NCI-H1694 treated with DMSO at 0.1 percent for 48 hours (cell line): Measurements from ENCODE around the gene DGCR8.

Experiments
- DNase-seq: peaks from one replicate; lab custom pipeline; 2025; lab: John Stamatoyannopoulos, UW

DGCR8 gene

DNA sequence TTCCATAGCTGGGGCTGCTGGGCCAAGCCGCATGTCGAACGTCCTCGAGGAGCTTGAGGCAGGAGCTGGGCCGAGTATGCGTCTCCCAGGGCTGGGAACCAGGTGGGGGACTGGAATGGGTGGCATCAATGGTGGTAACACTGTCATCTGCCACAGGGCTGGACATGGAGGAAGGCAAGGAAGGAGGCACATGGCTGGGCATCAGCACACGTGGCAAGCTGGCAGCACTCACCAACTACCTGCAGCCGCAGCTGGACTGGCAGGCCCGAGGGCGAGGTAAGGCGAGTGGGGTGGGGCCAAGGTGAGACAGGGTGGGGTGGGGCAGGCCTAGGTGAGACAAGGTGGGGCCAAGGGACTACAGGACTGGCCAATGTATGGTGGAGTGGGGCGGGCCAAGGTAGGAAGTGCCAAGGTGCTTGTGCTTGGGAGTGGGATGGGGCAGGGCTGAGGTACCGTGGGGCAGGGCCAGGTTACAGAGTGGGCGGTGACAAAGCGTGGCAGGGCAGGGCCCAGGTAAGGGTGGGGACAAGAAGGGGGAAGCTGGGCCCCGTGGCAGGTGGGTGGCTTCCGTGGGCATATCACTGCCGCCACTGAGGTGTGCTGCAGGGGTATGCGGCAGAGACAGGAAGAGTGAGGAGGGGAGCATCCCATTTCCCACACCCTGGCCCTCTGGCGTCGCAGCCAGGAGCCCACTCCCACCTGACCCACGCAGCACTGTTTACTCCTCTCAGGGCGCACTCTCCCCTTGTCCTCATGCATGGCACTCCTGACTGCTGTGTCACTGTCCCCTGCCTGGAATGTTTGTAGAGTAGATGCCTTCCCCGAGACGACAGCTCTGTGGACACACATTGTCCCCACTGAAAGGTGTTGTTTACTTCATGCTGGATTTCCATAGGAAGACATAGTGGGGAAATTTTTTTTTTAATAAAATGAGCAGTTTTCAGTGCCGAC, 27.5 kb upstream of the DGCR8 start:
- no peak for DNase-seq

GRCh38 chr22:20053407-20054033, 26.5 kb upstream of the DGCR8 start:
- no peak for DNase-seq

DNA sequence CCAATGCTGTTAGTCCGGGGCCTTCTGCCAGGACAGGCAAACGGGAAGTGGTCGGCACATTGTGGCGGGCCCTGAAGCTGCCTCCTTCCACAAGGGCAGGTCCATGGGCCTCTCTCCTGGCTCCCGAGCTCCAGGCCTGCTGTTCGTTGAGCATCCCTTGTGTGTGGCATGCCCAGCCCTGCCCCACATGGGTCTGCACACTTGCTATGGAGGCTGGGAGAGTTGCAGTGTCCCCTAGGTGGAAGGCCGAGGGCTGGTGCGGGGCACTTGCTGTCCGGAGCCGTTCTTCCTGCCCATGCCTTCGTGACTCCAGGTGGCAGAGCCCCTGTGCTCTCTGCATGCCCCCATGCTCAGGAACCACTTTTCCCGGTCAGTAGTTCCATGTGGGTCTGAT, 26.0 kb upstream of the DGCR8 start:
- no peak for DNase-seq

DNA sequence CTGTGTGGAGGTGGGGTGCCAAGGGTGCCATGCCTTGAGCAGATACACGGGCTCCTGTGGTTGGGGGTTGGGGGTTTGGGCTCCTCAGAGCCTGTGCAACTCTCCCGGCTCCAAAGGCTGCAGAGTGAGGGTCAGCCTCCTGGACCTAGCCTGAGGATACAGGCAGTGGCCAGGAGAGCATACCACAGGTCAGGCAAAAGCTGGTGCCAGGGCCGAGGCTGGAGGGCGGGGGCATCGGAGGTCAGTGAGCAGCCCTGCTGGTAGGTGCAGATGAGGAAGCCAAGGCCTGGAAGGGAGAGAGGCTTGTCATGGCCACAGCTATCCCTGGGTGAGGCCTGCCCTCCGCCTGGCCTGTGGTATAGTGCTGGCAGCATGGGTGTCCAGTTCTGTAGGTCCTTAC, 25.6 kb upstream of the DGCR8 start:
- DNase-seq, result no peak

DNA sequence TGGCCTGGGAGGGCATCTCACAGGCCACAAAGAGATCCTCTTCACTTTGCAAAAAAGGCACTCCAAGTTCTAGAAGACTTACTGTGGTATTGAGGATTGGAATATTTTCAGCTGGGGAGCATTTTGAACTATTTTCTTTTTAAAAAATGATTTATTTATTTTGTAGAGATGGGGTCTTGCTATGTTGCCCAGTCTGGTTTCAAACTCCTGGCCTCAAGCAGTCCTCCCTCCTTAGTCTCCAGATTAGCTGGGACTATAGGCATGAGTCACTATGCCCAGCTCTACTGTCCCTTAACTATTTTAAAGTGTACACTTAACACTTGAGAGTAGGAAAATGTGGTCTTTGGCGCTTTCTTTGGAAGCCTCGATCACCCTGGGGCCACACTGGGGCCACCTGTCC, 24.9 kb upstream of the DGCR8 start:
- no peak for DNase-seq

DNA sequence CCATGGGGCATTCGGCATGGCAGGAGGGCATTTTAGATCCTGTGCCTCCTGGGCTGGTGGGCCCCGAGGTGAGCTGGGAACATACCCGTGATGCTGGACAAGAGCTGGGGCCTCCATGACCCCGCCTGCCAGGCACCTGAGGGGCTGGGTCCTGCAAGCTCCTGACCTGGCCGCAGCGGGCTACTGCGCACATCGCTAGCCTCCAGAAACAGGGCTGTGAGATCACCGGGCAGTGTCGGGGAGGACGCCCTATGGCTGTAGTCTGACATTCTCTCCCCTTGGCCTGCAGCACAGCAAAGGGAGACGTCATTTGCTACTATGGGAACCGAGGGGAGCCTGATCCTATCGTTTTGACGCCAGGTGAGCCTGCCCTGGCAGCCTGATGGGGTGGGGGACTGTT, 24.4 kb upstream of the DGCR8 start:
- DNase-seq, result no peak

GRCh38 chr22:20056161-20056560, 23.9 kb upstream of the DGCR8 start:
- DNase-seq, result no peak

DNA sequence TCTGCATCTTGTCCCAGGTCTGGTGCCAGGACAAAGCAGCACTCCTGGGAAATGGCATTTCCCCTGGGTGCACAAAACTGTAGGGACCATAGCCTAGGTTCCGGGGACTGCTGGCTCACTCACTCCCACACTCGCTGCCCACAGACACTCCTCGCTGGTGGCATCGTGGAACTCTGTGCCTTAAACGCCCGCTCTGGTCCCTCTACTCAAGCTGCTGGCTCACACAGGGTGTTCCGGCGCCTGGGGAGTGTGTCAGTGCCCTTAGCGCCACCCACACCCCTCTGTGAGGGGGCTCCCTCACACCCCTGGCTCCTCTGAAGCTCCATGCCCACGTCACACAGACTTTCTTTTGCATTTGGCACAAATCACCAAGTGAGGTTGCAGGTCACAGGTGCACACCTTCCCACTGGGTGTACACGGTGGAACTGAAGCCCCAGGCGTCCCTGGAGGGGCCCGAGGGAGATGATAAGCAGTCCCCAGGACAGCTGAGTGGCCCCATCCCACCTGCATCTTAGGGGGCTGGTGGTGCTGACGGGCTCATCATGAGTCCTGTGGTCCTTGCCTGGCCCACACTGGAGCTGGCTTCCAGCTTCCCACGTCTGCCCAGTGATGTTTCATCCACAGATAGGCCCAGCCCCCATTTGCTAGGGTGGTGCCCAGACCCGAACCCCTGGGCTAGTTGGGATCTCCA, 23.2 kb upstream of the DGCR8 start:
- no peak for DNase-seq

DNA sequence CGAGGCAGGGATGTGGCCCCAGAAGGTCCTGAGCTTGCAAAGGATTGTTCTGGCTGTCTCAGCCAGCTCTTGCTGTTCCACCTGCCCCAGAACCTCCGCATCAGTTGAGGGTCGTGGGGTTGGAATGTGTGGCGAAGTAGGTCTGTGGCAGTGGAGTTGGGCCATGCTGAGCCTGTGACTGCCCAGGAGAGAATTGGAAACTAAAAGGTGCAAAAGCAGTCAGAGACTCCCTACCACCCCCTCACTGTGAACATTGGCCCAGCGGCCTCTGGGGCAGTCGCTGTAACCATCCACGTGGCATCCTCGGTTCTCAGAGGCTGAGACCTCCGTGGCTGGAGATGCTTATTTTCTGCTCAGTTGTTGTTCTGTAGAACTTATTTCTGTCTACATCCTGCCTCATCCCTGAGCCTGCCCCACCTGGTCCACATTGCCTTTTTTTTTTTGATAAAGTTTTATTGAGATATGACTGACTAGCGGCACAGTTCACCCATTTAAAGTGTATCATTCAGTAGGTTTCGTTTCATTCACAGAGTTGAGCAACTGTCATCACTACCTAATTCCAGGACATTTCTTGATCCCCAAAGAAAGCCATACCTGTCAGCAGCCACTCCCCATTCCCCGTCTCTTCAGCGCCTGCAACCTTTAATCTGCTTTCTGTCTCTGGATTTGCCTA, 22.3 kb upstream of the DGCR8 start:
- no peak for DNase-seq

- DNase-seq, result no peak
Measured at GRCh38 chr22:20058989-20059770, 20.9 kb upstream of the DGCR8 start.

DNA sequence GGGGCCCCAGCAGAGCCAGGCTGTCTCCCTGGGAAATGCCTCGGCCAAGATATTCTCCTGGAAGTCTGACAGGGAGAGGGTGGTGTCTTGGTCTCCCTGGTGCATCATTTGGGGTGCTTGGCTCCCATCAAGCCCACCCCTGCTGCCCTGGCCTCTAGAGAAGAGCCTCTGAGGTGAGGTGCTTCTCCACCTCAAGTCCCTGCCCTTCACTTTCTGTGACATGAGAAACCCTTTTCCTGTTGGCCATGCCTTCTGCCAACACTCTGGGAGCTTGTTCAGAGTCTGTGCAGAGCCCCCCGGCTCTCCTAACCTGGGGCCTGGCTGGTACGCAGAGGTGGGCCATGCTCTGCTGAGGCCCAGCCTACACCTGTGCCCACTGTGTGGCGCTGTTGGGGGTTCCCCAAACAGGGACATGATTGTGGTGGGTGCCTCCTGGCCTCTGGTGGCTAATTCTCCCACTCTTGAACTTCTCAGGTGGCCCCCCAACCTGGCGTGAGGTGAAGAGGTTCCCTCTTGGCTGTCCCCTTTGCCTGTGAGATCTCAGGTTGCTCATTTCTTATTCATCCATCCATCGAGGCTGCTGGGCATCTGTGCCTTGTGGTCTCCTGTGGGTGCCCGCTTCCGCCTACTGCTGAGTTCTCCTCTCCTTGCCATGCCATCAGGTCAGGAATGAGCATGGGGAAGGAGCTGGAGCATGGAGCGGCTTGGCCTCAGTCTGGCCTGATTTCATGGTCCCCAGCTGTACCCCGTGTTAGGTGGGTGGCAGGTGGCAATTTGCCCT, 19.2 kb upstream of the DGCR8 start:
- no peak for DNase-seq

DNA sequence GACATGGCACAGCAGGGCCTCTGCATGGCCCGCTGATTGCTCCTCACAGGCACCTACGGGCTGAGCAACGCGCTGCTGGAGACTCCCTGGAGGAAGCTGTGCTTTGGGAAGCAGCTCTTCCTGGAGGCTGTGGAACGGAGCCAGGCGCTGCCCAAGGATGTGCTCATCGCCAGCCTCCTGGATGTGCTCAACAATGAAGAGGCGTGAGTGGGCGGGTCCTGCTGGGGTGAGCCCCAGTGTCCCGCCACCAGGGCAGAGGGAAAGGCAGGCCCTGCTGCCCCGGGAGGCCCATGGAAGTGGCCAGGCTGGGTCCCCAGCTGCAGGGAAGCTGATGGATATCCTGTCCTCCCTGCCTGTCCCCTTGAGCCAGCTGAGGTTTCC, 18.6 kb upstream of the DGCR8 start:
- DNase-seq, result no peak

DNA sequence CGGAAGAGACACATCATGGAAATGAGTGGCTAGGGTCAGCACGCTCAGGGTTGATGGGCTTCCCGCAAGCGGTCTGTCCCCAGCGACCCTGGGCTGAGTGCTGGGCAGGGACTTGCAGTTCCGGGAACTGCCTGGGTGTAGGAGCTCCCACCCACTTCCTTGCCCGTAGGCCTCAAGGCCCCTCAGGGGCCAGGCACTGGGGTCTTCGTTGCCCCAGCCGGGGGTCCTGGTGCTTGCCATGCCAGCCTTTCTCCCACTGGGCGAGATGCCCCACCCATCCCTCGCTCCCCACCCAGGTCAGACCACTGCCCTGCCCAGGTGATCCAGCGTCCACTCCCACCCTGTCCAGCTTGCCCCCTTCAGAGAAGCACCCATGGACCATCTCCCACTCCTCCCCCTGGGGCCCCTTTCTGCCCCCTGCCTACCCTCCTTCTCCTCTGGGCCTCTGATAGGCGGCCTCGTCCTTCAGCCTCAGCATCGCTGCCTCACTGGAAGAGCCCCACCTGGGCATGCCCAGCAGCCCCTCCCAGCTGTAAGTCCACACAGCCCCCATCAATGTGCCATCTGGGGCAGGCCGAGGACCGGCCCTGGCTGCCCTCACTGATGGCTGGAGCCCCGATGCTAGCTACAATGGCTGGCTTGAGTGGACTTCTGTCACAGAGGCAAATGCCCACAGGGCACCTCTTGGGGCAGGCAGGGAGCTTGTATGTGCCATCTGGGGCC, 17.8 kb upstream of the DGCR8 start:
- no peak for DNase-seq

- no peak for DNase-seq
Measured at GRCh38 chr22:20062766-20063083, 17.3 kb upstream of the DGCR8 start.

DNA sequence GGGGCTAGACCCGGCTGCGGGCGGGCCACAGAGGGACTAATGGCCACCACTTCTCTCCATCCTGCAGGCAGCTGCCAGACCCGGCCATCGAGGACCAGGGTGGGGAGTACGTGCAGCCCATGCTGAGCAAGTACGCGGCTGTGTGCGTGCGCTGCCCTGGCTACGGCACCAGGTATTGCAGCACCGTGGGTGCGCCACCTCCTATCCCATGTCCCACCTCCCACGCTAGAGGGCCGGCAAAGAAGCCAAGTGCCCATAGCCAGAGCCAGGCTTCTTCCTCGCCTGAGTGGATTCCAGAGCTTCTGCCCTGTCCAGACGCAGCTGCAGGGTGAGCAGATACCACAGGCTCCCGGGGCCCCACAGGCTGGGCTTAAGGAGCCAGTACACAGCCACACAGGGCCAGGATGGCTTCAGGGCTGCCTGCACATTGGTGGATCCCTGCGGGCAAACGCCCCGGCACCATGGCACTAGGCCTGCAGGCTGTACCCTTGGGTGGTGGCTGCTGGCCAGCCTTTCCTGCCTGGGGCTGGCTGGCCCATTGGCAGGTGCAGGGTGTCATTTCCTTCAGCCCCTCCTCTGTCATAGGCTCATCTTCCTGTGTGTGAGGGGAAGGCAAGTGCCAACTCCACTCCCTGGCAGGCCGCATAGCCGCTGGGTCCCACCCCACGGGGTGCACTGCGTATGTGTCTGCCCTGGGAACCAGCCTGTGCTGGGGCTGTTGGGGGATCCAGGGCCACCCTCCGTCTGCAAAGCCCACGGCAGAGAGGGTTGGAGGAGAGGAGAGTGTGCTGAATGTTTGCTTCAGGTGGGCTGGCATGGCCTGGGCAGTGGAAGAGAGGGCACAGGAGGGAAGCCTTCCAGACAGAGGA, 16.5 kb upstream of the DGCR8 start:
- no peak for DNase-seq

GRCh38 chr22:20064140-20064480, 15.9 kb upstream of the DGCR8 start:
- no peak for DNase-seq

DNA sequence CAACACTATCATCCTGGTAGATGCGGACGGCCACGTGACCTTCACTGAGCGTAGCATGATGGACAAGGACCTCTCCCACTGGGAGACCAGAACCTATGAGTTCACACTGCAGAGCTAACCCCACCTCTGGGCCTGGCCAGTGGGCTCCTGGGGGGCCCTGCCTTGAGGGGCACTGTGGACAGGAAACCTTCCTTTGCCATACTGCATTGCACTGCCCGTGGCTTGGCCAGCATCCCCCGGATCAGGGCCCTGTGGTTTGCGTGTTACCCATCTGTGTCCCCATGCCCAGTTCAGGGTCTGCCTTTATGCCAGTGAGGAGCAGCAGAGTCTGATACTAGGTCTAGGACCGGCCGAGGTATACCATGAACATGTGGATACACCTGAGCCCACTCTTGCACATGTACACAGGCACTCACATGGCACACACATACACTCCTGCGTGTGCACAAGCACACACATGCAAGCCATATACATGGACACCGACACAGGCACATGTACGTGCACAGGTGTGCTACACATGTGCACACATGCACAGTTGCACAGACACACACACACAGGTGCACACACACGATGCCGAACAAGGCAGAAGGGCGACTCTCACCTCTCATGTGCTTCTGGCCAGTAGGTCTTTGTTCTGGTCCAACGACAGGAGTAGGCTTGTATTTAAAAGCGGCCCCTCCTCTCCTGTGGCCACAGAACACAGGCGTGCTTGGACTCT, 15.3 kb upstream of the DGCR8 start:
- no peak for DNase-seq

DNA sequence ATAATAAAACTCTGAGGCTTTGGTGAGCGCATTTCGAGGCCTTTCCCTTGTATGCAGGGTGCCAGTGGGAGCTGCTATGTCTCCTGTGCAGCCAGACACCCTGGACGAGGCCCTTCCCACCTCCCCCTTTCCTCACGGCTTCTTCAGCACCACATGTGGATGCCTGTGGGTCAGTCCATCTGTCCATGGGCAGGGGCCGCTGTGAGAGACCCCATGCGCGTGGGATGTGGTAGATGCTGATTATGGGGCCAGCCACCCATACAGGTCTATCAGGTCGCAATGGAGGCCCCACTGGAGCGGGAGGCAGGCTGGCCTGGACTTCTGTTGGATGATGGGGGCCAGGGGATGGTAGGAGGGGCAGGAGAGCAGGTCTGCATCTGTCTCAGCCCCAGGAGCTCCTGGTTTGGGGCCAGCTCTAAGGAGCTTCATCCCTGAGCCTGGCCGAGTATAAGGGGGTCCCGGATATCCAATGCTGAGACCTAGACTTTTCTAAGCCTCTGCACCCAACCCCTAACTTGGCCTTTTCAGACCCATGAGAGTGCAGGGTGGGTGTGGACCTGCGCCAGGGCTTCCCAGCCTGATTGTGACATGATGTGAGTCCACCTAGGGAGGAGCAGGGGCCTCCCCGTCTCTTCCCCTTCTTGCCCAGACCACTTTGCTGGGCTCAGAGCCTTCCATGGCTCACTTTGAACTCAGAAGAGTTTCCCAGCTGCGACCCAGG, 14.0 kb upstream of the DGCR8 start:
- no peak for DNase-seq
